ENCODE measurements around the gene RAB30.

DNA sequence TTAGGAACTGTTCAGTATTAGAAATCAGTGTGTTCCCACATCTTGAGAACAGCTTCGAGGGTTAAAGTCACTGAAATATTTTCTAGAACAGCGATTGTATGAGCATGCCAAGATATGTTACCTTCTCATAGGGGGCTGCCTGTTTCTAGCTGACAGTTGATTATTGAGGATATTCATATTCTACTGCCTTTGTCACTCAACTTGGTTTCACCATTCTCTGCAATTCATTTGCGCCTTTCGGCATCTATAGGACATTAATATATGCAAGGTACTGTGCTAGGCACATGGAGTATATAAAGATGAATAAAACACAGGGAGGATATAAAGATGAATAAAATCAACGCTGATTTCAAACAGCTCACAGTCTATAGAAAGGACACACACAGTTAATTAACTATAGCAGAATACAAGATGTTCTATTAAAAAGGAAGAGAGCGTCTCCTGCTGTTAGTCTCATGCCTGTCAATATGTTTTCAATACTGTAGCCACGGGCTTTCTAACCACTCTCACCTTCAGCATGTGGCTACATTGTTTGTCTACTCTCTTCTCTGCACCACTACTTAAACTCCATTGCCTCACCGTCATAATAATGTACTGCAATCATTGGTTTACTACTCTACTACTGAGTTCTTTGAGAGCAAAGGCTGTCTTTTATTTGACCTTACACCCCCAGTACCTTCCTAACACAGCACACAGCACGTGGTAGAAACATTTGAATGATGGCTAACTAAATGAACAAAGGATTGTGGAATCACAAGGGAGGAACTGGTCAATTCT, 81.9 kb downstream of the RAB30 start:
- TF ChIP-seq POLR2AphosphoS5 (IDR thresholded peaks at IDR 0.05) (no peak), POLR2A (IDR thresholded peaks at IDR 0.05) (no peak)
- TF ChIP-seq, protein P1, sequence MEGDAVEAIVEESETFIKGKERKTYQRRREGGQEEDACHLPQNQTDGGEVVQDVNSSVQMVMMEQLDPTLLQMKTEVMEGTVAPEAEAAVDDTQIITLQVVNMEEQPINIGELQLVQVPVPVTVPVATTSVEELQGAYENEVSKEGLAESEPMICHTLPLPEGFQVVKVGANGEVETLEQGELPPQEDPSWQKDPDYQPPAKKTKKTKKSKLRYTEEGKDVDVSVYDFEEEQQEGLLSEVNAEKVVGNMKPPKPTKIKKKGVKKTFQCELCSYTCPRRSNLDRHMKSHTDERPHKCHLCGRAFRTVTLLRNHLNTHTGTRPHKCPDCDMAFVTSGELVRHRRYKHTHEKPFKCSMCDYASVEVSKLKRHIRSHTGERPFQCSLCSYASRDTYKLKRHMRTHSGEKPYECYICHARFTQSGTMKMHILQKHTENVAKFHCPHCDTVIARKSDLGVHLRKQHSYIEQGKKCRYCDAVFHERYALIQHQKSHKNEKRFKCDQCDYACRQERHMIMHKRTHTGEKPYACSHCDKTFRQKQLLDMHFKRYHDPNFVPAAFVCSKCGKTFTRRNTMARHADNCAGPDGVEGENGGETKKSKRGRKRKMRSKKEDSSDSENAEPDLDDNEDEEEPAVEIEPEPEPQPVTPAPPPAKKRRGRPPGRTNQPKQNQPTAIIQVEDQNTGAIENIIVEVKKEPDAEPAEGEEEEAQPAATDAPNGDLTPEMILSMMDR (IDR thresholded peaks at IDR 0.05), result no peak
